SK-N-SH treated with all-trans-retinoic acid at 6 μM for 48 hours (cell line): ENCODE data around the gene MSMO1.

ENCODE experiments used
- ATAC-seq: fragments of 200-7000 bp; cut with Tn5 transposase; 3 replicates; pipeline ENCODE4 v1.9.1; 2020; ENCODE audit warnings: mild to moderate bottlenecking, moderate library complexity
- ARNTL ChIP-seq: fragments of 450-650 bp; formaldehyde crosslinking; IDR thresholded peaks from 2 replicates; pipeline ENCODE4 v1.5.0; 2020; ENCODE audit warnings: low read depth, mild to moderate bottlenecking, moderate library complexity, borderline replicate concordance
- BACH2 ChIP-seq: fragments of 250-450 bp; sonication (Bioruptor Pico); IDR thresholded peaks from 2 replicates; pipeline ENCODE4 v1.9.0; 2021; ENCODE audit warnings: mild to moderate bottlenecking, borderline replicate concordance
- CREB5 ChIP-seq: fragments of 250-450 bp; sonication (Bioruptor Pico); IDR thresholded peaks from 2 replicates; pipeline ENCODE4 v1.5.1; 2020; ENCODE audit warnings: low read depth, mild to moderate bottlenecking, moderate library complexity
- CSRNP3 ChIP-seq: fragments of 250-450 bp; sonication (Bioruptor Pico); IDR thresholded peaks from 2 replicates; pipeline ENCODE4 v1.5.1; 2021; ENCODE audit warnings: mild to moderate bottlenecking, moderate library complexity
- ESRRG ChIP-seq: fragments of 250-450 bp; sonication (Bioruptor Pico); IDR thresholded peaks from 2 replicates; pipeline ENCODE4 v1.6.1; 2021; ENCODE audit warnings: mild to moderate bottlenecking
- GLIS3 ChIP-seq: fragments of 250-450 bp; sonication (Bioruptor Pico); IDR thresholded peaks from 2 replicates; pipeline ENCODE4 v1.5.0; 2020; ENCODE audit warnings: mild to moderate bottlenecking, moderate library complexity
- ISL1 ChIP-seq: fragments of 250-450 bp; sonication (Bioruptor Pico); IDR thresholded peaks from 2 replicates; pipeline ENCODE4 v2.1.2; 2022; ENCODE audit warnings: mild to moderate bottlenecking, moderate library complexity
- PATZ1 ChIP-seq: fragments of 250-450 bp; sonication (Bioruptor Pico); IDR thresholded peaks from 2 replicates; pipeline ENCODE4 v1.8.0; 2020; ENCODE audit warnings: mild to moderate bottlenecking, moderate library complexity, borderline replicate concordance
- POU6F1 ChIP-seq: fragments of 250-450 bp; sonication (Bioruptor Pico); IDR thresholded peaks from 2 replicates; pipeline ENCODE4 v1.8.0; 2021; ENCODE audit warnings: low read depth, mild to moderate bottlenecking, moderate library complexity, borderline replicate concordance
- PPARA ChIP-seq: fragments of 250-450 bp; sonication (Bioruptor Pico); IDR thresholded peaks from 2 replicates; pipeline ENCODE4 v1.5.0; 2020; ENCODE audit warnings: mild to moderate bottlenecking, borderline replicate concordance
- RARB ChIP-seq: fragments of 250-450 bp; sonication (Bioruptor Pico); IDR thresholded peaks from 2 replicates; pipeline ENCODE4 v1.8.0; 2021; ENCODE audit warnings: mild to moderate bottlenecking, moderate library complexity
- SNAI2 ChIP-seq: fragments of 250-450 bp; sonication (Bioruptor Pico); IDR thresholded peaks from 2 replicates; pipeline ENCODE4 v1.5.0; 2020; ENCODE audit warnings: mild to moderate bottlenecking, moderate library complexity
- TCF4 ChIP-seq: fragments of 250-450 bp; sonication (Bioruptor Pico); IDR thresholded peaks from 2 replicates; pipeline ENCODE4 v1.8.0; 2021; ENCODE audit warnings: mild to moderate bottlenecking, moderate library complexity, borderline replicate concordance
- TOX ChIP-seq: fragments of 250-450 bp; sonication (Bioruptor Pico); IDR thresholded peaks from 2 replicates; pipeline ENCODE4 v1.8.0; 2021; ENCODE audit warnings: mild to moderate bottlenecking, moderate library complexity, borderline replicate concordance
- TSHZ2 ChIP-seq: fragments of 250-450 bp; sonication (Bioruptor Pico); IDR thresholded peaks from 2 replicates; pipeline ENCODE4 v1.5.0; 2020; ENCODE audit warnings: mild to moderate bottlenecking, moderate library complexity
- ZC3H10 ChIP-seq: fragments of 250-450 bp; sonication (Bioruptor Pico); IDR thresholded peaks from 2 replicates; pipeline ENCODE4 v1.5.1; 2021; ENCODE audit warnings: mild to moderate bottlenecking, moderate library complexity
- ZFP3 ChIP-seq: fragments of 250-450 bp; sonication (Bioruptor Pico); IDR thresholded peaks from 2 replicates; pipeline ENCODE4 v1.5.0; 2020; ENCODE audit warnings: mild to moderate bottlenecking, moderate library complexity
- ZFP30 ChIP-seq: fragments of 450-650 bp; formaldehyde crosslinking; IDR thresholded peaks from 2 replicates; pipeline ENCODE4 v1.5.0; 2022; ENCODE audit warnings: mild to moderate bottlenecking, moderate library complexity
- ZNF565 ChIP-seq: fragments of 450-650 bp; formaldehyde crosslinking; conservative IDR thresholded peaks from 2 replicates; pipeline ENCODE4 v1.5.0; 2020; ENCODE audit warnings: low read depth, mild to moderate bottlenecking, moderate library complexity
- ZNF70 ChIP-seq: fragments of 450-650 bp; formaldehyde crosslinking; IDR thresholded peaks from 2 replicates; pipeline ENCODE4 v1.5.0; 2020; ENCODE audit warnings: mild to moderate bottlenecking, moderate library complexity
- ZNF8 ChIP-seq: fragments of 450-650 bp; formaldehyde crosslinking; IDR thresholded peaks from 2 replicates; pipeline ENCODE4 v1.5.0; 2020; ENCODE audit warnings: mild to moderate bottlenecking, moderate library complexity

The MSMO1 gene

GRCh38 chr4:165360985-165361670 lies 33.7 kb downstream of the MSMO1 start:
- no peak for ATAC-seq
- TF ChIP-seq GLIS3 (CRISPR knock-in tag) (no peak), CSRNP3 (CRISPR knock-in tag) (no peak), ZC3H10 (CRISPR knock-in tag) (no peak), TCF4 (no peak), ZNF70 (CRISPR knock-in tag) (no peak), SNAI2 (CRISPR knock-in tag) (no peak), TOX (CRISPR knock-in tag) (no peak), CREB5 (CRISPR knock-in tag) (no peak), ZNF565 (CRISPR knock-in tag) (no peak), ISL1 (CRISPR knock-in tag) (no peak), PATZ1 (CRISPR knock-in tag) (no peak), ZFP30 (CRISPR knock-in tag) (no peak), BACH2 (no peak), ZFP3 (CRISPR knock-in tag) (no peak), RARB (CRISPR knock-in tag) (no peak), ESRRG (CRISPR knock-in tag) (no peak), ARNTL (CRISPR knock-in tag) (no peak), POU6F1 (no peak), ZNF8 (no peak), PPARA (no peak)

GRCh38 chr4:165361810-165362209 lies 34.3 kb downstream of the MSMO1 start:
- no peak for ATAC-seq
- TF ChIP-seq RARB (CRISPR knock-in tag), result no peak
- TF ChIP-seq TSHZ2 (CRISPR knock-in tag), result no peak

GRCh38 chr4:165364452-165365080 lies 37.1 kb downstream of the MSMO1 start:
- no peak for ATAC-seq
- TF ChIP-seq CSRNP3 (CRISPR knock-in tag) (no peak), TCF4 (no peak), TOX (CRISPR knock-in tag) (no peak), PATZ1 (CRISPR knock-in tag) (no peak), ARNTL (CRISPR knock-in tag) (no peak), ZNF8 (no peak), GLIS3 (CRISPR knock-in tag) (no peak), ZC3H10 (CRISPR knock-in tag) (no peak), ZNF70 (CRISPR knock-in tag) (no peak)
